SKM-1 treated with dmso at 0.1 percent for 144 hours (cell line): ENCODE results near the gene TOP1.
"Not testable (repeated sequence)": the region's sequence is repeated elsewhere in the genome, so short reads cannot be mapped to it uniquely, and the experiment has no call there.

Experiments
- DNase-seq: peaks from one replicate; lab custom pipeline; 2025; ENCODE audit not compliant: unreplicated experiment; lab: John Stamatoyannopoulos, UW

Gene TOP1

DNA sequence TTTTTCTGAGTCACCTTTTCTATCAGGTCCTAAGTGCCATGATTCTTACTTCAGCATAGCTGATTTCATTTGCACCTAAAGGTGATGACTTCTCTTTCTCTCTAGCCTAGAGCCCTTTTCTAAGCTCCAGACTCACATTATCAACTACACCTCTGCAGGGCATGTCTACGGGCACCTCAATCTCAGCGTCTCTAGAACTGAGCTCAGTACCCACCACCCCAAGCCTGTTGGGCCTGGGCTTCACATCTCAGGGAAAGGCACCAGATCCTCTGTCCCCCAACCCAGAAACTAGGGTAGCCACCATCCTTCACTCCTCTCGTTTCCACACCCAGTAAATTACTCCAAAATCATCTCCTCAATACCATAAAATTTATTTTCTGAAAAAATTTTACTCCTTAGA lies 98.1 kb downstream of the TOP1 start:
- no peak for DNase-seq

DNA sequence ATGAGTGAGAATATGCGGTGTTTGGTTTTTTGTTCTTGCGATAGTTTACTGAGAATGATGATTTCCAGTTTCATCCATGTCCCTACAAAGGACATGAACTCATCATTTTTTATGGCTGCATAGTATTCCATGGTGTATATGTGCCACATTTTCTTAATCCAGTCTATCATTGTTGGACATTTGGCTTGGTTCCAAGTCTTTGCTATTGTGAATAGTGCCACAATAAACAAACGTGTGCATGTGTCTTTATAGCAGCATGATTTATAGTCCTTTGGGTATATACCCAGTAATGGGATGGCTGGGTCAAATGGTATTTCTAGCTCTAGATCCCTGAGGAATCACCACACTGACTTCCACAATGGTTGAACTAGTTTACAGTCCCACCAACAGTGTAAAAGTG lies 99.7 kb downstream of the TOP1 start:
- DNase-seq: not testable (repeated sequence)

DNA sequence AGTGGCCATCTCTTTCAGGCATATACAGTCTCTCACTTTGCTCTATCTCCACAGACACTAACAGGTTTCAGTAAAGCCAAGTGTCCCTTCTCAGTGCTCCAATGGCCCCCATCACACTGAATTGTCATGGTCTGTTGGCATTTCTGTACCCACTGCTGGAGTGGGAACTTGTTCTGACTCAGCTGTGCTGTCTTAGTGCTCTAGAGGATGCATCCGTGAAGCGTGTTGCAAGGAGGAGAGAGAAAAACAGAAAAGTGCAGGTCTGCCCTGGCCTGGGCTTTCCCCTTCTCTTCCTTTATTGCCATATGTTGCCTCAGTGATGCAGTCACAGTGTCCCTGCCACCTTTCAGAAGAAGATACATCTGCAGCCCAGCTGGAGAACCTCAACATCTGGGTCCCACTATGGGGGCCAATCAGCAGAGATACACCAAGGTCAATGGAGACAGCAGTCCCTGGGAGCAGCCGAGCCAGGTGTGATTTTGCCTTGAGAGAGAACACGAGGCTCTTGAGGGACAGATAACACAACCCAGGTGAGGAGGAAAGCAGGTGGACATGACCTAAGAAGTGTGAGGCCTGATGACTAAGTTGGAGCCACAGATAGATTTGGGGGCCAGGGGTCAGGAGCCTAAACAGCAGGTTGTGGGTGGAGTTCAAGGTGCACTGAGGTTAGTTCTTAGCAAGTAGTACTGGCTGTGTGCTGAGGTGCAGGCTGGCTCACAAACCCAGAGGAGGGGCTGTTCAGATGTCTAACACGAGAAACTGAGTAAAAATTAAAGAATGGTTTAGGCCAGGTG lies 103.2 kb downstream of the TOP1 start:
- no peak for DNase-seq

DNA sequence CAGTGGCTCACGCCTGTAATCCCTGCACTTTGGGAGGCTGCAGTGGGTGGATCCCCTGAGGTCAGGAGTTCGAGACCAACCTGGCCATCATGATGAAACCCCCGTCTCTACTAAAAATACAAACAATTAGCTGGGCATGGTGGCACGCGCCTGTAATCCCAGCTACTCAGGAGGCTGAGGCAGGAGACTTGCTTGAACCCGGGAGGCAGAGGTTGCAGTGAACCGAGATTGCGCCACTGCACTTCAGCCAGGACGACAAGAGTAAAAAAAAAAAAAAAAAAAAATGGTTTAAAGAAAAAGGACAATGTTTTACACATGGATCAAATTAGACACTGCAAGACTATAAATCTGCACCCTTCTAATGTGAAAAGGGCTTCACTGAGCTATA lies 103.8 kb downstream of the TOP1 start:
- not testable (repeated sequence) for DNase-seq

DNA sequence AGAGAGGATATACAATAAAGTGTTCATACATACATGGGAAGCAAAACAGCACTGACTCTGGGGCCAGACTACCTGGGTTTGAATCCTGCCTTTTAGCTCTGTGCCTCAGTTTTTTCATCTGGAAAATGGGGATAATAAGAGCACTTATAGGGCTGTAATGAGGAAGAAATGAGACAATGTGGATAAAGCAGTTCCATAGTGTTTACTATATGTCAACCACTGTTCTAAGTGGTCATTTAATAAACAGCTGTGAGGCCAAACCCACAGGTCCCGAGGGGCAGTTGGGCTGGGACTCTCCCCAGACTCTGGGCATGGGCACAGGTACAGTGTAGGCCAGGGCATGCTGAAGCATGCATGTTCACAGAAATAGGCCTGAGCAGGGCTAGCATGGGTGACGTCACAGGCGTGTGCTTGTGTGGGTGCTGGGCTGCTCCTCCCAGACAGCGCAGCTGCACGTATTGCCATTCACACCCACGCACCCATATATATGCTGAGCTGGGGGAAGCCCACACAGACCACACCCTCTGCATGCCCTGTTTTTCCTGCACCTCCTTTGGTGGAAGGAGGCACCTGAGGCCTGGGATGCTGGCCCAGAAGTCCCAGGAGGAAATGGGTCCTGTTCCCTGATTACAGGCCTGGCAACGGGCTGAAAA lies 105.2 kb downstream of the TOP1 start:
- no peak for DNase-seq

DNA sequence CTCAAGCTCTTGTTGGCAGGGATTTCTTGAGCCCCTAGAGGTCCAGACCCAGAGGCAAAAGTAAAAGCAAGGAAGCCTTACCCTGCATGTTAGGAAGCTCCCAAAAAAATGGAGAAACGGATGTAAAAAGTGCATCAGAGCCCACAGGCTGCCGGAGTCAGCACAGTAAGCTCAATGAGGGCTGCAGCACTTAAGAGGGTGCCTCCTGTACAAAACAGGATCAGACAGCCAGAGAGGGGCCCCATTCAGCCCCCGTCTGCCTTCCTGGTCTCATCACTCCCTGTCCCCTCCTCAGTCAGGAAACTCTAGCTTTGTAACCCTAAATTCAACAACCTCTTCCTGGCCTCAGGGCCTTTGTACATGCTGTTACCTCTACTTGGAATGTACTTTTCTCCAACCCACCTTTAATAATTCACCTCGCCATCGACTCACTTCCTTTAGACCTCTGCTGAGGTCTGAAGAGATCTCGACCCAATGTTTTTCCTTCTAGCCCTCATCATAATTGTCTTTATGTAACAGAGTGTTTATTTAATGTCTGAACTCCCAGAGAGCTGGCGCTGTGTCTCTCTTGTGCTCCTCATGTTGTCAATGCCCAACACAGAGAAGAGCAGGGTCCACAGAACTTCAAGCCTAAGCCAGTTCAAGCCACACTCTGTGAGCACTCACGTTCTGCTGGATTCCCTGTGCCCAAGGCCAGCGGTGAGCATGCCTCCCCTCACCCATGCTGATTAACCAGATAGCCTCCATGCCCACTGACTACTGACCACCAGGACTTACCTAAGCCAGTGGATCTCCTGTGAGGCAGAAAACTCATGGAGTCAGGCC lies 106.0 kb downstream of the TOP1 start:
- DNase-seq: no peak

DNA sequence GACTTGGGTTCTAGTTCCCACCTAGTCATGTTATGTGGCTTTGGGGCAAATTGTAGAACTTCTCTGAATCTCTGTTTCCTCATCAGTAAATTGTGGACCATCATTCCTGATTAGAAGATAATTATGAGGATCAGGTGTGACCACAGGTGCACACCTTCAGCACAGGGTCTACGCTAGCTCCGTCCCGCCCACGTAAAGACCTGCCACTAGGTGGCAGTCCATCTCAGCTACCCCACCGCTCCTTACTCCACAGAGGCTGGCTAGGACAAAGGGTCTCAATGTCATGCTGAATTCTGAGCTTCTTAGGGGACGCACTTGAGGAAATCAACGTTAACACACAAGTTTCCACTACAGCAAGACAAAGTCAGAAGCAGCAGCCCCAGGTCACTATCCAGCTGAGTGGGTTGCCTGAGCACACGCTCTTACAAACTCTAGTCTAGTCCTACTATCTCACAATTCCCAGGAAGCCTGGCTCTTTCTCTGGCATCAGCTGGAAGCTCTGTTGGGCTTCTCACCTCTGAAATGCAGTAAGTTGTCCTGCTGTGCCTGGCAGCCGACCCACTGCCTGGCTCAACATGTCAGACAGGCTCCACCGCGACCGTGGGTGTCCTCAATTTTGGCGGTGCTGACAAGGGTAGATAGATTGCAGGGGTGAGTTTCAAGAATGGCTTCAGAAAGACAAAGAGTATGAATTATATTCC lies 106.7 kb downstream of the TOP1 start:
- peak; percentile 26 for DNase-seq

DNA sequence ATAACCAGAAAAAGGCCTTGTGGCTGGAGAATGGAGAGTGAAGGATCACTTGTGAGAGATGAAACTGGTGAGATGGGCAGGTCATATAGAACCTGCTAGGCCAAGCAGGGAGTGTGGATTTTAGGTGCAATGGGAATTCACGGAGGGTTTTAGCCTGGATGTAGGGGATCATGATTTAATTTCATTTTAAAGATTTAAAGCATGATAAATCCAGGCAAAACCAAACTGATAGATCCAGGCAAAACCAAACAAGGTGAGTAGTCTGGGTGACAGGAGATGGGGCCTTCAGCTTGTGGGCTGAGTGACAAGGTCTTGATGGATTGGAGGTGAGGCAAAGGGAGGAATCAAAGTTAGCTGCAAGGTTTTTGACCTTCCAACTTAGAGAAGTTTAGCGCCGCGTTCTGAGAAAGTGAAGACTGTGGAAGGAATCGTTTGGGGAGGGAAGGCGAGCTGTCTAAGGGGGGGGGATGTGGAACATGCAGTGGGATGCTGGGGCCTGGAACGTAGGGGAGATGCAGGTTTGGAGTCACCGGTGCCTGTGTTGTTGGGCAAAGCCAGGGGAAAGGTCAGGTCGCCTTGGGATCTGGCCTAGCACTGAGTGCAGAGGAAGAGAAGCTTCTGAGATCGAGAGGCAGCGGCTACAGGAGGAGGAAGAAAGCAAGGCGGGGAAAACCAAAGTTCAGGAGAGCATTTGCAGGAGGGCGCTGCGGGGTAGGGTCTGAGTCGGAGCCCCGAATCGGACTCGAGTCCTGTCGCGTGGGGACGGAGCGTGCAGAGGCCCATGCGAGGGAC lies 107.5 kb downstream of the TOP1 start:
- no peak for DNase-seq

DNA sequence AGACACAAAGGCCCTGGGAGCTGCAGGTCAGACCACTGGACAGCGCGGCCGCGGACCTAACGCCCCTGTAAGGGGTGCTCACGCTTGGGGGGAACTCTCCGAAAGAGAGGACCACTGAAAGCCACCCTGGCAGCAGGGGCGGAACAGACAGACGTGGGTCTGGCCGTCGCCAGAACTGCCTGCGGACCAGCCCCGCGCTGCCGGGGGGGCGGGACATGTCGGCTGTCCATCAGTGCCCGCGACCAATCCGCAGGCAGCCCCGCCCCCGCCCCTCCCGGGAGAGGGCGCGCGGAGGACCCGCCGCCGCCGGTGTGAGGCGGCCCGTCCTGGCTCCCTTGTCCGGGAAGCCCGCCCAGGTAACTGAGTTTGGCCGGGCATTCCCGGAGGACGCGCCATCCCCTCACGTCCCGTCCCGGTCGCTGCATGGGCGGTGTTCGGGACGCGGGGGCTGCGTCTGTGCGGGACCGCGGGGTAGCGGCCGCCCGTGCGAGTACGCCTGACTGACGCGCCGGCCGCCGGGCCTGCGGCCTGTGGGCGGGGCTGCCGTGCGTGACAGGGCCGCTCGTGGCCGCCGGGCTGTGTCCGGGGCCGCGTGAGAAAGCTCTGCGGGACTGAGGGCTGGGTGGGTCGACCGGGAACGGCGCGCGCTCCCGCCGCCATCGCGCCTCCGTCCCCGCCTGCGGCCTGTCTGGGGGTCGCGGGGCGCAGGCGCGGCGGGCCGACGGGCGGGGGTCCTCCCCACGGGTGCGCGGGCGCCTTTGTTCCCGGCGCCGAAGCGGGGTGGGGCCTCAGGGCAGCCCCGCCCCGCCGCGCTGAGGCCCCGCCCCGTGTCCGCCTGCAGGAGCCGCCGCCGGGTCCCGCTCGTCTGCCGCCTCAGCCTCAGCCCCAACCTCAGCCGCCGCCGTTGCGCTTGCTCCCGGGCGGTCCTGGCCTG lies 108.3 kb downstream of the TOP1 start, which contains the start of gene PLCG1:
Gene PLCG1 (plus strand): TSS at position 864 of the 934 bp plus-strand sequence. CDS start 99 bp downstream, outside the sequence.
- DNase-seq: peak; percentile 58

DNA sequence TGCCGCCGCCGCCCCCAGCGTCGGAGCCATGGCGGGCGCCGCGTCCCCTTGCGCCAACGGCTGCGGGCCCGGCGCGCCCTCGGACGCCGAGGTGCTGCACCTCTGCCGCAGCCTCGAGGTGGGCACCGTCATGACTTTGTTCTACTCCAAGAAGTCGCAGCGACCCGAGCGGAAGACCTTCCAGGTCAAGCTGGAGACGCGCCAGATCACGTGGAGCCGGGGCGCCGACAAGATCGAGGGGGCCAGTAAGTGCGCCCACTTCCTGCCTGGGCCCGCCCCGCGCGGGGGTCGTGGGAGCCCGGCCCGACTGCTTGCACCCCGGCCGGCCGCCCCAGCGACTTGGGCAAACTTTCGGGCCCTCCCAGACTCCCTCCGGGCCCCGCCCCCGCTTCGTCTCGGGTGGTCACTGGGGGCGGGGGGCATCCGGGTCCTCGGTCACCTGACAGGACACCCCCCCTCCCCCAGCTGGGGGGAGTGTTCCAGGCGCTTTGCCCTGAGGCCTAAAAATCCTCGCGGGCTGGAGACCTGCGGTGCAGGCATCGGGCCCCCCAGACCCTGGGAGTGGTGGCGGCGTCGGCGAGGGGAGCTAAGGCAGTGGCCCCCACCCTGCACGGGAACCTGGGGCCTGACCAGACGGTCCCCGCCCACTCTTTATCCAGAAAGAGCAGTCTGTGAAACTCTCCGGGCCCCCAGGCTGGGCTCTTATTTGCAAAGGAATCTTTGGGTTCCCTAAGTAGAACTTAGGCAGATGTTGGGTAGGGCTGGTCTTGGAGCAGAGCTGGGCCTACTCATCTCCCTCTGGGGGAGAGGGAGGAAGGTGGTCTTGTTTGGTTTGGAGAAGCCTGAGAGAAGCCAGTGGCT lies 109.2 kb downstream of the TOP1 start:
- DNase-seq: no peak

DNA sequence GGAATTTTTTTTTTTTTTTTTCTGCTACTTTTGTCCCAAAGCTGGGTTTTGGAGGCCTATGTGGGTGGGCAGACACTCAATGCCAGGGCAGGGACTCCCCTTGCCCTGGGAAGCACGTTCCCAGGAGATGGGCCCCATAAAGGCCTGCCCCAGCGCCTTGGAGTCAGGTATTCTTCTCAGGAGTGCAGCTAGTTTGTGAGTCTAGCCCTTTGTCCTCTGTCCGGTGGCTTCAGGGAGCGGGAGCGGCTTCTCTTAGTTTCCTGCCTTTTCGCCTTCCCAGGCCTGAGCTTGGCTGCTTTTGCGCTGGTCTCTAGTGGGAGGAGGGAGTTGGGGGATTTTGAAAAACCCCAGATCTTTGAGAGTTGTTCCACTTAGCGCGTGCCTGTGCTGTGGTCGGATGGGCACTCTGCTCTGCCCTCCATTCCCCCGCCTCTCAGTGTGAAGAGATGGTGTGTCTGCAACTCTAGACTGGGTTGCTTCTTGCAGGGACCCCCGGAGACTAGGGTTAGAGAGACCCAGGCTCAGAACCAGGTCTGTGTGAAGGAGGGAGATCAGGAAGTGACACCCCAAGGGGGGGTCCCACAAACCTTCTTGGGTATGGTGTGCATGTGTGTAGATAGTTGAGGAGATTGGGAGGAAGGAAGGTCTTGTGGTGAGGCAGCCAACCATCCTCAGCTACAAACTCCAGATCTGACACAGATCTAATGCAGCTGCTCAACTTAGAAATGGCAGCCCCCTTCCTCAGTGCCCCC lies 110.0 kb downstream of the TOP1 start:
- DNase-seq: no peak

DNA sequence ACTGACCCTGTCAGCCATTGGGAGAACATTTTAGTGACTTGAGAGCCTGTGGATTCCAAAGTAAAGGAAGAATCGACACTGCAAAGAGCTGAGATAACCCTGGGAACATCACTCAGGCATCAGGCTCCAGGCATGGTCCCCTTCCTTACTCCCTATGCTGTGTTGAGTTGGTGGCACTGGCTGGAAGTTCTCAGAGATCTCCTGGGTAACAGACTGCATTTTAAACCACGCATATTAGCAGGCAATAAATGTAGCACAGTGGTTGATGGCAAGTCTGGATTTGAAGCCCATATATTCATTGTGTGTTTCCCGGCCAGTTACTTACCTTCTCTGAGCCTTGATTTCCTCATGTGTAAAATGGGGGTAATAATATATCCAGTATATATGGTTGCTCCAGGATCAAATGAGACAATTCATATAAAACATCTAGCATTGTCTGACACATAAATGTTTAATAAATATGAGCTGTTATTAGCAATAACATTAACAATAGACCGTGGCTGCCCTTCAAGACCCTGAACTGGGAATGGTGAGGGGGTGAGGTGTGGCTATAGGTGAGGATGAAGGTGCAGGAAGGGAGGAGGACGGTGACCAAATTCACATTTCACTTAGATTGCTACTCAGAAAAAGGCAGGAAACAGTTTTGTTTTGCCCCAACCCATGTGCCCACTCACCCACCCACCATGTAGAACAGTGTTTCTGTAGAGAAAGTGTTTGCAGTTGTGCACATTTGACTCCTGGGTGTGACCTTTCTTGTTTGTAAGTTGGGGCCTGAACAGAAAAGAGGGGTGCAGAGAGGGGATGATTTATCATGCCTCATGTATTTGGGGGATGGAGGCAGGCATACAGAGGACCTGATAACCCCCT lies 110.8 kb downstream of the TOP1 start:
- no peak for DNase-seq

DNA sequence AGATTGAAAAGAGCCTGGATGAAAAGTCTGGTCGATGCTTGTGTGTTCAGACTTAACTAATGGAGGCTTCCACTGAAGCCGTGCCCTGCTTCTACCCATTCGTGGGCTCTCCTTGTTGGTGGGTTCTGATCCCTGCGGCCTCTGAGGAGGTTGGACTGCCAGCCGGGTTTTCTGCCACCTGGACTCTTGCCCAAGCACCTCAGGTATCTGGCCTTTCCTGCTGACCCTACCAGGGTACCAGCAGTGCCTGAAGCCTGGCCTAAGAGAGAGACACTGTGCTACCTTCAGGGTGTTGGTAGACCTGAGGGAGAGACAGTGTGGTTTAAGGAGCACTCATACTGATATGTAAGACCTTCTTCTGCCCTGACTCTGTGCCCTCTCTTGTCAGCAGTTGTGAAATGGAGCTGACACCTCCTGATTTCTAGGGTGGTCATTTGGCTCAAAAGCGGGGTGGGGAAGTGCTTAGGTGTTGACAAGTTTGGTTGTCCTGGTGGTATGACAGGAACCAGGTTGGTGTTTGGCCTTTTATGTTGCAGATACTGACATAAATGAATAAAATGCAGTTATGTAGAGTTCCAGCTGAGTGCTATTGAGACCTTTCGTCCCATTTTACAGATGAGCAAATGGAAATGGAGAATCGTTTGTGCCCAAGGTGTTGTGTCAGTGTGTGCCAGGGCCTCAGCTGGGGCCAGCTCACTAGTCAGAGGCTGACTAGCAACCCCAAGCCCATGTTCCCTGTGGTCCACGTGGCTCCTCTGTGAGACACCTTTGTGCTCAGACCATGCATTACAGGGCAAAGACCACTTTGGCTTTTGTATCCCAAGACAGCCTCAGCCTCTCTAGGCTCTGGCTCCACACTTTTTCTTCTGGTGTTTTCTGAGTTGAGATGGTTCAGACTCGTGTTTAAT lies 111.9 kb downstream of the TOP1 start:
- no peak for DNase-seq

DNA sequence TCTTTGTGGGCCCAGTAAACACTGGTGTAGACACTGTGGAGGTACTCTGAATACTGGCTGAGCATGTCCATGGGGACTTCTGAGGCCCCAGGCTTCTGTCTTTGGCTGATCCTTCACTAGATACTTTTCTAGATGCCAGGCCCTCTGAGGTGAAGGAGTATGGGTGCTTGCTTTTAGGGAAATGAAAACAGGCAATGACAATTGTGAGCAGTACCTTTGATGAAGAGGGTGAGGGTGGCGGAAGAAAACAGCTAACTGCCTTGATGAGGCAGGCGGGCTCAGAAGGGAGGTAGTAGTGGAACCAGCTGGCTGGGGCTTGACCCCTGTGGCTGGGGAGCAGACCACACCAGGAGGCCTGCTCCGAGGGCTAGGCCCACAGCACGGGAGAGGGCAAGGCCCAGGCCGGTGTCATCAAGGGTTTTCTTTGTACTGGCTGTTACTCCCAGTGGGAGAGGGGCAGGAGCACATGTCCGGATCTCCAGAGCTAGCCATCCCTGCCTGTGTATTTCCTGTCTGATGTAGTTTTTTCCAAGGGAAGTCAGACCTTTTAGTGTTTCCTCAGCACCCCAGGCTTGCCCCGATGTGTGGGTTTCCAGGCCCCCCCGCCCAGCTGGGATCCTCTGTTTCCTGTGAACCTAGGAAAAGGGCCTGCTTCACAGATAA lies 112.7 kb downstream of the TOP1 start:
- no peak for DNase-seq

DNA sequence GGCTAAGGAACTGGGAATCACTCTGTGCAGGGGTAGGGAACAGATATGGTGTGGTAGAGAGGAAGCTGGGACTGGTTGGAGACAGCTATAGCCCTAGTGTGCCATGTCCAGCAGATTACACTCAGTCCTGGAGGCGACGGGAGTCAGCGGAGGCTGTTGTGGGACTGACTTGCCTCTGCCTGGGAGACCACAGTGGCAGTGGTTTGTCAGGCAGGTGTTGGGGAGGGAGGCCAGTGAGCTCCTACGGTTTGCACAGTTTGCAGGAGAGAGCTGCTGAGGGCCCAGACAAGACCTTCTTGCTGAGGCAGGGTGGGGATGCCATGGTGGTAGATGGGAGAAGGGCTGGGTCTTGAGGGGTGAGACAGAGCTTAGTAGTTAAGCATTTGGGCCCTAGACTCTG lies 113.6 kb downstream of the TOP1 start:
- DNase-seq: no peak
